HG03457 (cell line): ENCODE results near the gene IYD.
"Not testable (repeated sequence)": the region's sequence is repeated elsewhere in the genome, so short reads cannot be mapped to it uniquely, and the experiment has no call there.

Experiments
- ATAC-seq: cut with Tn5 transposase; IDR thresholded peaks from one replicate; pipeline ENCODE4 v1.9.1; 2021; ENCODE audit warnings: moderate number of reproducible peaks; ENCODE audit not compliant: unreplicated experiment

Gene IYD

DNA sequence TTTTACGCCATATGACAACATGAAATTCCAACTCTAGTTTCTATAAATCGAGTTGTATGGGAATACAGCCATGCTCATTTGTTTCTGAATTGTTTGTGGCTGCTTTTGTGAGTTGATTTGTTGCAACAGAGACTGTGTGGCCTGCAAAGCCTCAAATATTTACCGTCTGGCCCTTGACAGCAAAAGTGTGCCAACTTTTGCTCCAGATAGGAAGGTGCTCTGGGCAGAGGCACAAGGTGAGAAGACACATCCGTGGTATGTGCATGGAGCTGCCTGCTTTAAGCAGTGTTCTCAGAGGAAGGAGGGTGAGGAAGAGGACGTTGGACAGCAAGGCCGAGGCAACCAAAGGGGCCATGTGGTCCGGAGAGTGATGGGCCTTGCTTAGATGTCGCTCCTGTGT lies 57.4 kb downstream of the IYD start:
- ATAC-seq = no peak

DNA sequence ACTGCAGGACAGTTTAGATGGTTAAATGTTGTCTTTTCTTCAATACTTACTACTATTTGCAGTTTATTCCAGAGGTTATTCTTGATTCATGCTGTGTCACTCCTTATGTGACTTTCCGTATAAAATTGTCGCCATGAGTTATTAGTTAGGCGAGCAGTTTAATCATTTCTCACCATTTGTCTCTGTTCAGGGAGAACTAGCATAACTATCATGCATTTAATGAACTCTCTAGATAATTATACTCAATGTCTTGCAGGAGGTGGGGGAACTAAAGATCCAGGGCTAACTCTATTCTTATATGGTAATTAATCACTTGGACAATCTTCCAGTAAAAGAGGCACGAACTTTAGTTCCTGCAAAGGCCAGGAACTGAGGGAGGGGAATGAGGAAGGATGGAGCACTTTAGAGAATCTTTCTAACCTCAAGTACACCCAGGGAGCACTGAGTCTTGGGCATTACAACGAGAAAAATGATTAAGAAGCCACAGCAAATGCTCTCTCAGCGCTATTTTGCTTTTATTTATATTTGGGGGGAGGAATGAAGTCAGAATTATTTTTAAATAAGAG lies 58.3 kb downstream of the IYD start:
- no peak for ATAC-seq

DNA sequence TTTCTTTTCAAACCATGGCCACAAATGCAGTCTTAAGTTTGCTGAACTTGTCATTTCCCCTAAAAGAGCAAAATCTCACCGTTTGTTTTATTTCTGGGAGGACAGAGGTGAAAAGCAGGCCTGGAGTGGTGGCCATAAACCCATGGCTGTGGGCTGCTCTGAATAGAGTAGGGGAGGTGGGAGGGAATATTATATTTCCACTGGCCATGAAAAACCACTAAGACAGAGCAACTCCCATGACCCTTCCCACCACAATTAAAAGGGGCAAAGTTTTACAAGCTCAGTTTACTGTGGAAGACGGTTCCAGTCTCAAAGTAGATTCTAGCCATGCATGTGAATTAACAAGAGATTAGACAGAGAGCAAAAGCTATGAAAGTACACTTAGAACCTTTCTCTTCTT lies 59.0 kb downstream of the IYD start:
- no peak for ATAC-seq

GRCh38 chr6:150430815-150431214 lies 62.0 kb downstream of the IYD start:
- no peak for ATAC-seq

- no peak for ATAC-seq
Observed at GRCh38 chr6:150435360-150435759, 66.5 kb downstream of the IYD start.

- no peak for ATAC-seq
Observed at GRCh38 chr6:150435832-150436231, 67.0 kb downstream of the IYD start.

GRCh38 chr6:150439373-150439772 lies 70.6 kb downstream of the IYD start:
- ATAC-seq = no peak

DNA sequence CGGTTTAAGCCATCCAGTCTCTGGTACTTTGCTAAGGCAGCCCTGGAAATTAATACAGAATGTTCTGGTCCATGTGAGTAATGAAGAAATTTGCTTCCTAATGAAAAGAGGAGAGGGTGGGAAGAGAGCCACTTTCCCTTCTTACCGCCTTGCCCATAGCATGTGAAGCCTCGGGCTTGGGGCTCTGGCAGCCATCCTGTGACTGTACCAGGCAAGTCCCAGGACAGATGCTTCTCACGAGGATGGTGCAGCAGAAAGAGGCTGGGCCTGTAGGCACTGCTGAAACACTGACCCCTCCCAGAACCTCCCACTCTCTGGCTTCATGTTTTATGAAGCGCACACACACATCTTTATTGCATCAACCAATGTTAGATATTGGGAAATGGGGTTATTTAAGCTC lies 74.8 kb downstream of the IYD start:
- no peak for ATAC-seq

DNA sequence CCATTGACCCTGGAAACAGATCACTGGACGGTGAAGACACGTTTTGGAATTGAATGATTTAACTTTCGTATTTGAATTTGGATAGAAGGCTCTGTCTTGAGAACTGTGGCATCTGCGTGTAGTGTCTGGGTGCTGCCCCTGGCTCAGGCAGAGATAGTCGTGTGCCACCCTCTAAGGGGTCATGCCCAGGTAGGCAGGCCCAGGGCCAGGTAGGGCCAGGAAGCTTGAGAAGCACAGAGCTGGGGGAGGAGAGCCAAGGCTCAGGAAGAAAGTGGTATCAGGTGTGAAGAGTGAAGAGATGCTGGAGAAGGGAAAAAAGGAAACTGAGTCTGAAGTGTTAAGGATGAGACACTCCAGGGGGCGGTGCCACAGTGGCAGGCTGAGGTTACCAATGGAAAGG lies 75.5 kb downstream of the IYD start:
- ATAC-seq = no peak

GRCh38 chr6:150445486-150445885 lies 76.7 kb downstream of the IYD start:
- ATAC-seq = no peak

GRCh38 chr6:150448221-150448620 lies 79.4 kb downstream of the IYD start:
- no peak for ATAC-seq

DNA sequence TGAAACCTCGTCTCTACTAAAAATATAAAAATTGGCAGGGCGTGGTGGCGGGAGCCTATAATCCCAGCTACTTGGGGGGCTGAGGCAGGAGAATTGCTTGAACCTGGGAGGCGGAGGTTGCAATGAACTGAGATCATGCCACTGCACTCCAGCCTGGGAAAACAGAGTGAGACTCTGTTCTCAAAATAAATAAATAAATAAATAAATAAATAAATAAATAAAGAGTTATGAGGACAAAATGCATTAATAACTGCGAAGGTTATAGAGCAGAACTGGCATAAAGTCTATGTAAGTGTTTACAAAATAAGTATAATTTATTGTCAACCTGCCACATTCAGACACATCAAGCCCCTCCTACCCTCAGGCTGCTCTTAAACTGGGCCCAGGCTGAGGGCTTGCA lies 80.2 kb downstream of the IYD start:
- ATAC-seq = not testable (repeated sequence)

DNA sequence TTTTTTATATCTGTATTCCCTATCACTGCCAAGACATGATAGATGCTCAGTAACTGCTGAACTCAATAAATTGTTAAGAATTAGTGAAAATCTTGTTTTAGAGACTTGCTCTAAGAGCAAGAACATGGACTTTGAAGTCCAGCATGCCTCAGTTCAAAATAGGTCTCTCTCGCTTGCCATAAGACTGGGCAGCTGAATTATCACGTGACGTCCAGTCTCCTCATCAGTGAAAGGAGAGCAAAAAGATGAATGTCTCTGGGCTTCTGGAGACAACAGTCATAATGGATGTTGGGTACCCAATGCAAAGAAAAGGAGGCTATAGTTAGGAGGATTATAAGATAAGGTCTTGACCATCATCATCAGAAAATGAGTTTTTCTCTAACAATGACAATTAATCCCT lies 82.1 kb downstream of the IYD start:
- ATAC-seq = no peak

DNA sequence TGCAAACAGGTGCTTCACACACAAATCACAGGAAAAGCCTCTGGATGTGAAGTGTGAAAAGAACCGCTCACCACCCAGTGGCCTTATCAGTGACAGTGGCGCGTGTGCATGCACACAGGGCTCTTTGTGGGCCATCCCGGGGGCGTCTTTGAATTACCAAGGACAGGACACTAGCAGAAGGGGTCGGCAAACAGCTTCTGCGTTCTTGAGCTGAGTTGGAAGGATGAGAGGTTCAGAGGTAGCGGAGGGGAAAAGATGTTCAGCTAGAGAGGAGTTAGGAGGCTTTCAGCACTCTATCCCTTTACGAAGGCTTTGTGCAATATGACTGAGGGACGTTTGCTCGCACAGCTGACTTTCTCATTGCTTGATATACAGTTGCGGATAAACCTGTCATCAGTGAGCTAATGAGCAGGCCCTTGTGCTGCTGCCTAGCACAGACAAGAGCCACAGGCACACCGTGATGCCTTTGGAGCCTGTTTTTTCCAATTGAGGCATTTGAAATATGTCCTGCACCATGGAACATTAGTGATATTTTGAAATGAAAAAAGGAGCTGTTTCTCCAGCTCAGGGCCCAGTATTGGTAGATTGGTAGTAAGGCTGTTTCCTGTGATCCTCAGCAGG lies 83.1 kb downstream of the IYD start:
- no peak for ATAC-seq

DNA sequence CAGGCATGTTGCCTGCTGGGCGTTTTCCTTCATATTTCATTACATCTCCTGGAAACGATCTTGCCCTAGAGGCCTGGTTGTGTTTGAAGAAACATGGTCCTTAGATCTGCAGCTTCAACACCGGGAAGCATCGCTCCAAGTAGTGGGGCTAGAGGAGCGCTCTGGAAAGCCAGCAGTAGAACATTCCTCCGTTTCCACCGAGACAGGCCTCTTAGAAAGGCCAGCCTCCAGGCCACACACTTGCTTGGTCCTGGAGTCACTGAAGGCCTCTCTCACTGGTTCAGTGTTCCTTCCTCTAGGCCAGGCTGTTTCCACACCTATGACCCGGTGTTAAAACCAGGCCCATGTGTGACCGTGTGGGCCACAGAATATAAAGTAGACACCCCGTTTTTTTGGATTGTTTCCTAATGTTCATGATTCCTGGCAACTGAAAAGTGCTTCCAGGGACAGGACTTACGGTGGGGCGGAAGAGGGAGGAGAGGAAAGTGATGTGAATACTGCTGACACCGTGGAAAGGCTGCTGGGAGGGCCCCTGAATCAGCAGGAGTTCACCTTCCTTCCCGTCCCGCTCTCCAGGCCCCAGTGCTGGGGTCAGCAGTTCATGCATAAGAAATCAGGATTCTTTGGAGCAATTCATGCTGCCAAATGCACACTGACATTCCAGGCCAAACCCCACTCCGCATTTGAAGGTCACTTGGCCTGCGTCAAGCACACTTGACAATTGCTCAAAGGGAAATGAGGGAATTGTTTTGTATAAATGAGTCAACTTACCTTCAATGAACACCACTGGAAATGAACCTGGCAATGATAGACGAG lies 83.8 kb downstream of the IYD start:
- ATAC-seq = no peak

- no peak for ATAC-seq
Observed at GRCh38 chr6:150453357-150453756, 84.5 kb downstream of the IYD start.
